ENCODE measurements around the gene TBC1D5. TPM values are rescaled to one million over a fixed set of nuclear protein-coding genes. Genes with fewer than 3 reads are reported as not detected.

The TBC1D5 gene
- total RNA-seq, 1 experiment from 2014 or later: 36.4 TPM

GRCh38 chr3:17761563-17761962, 19.1 kb upstream of the TBC1D5 start:
- POLR2A ChIA-PET: no interaction called here
- H3K27me3 Mint-ChIP-seq (ENCODE audit: insufficient read depth, unreplicated experiment): no peaks in the 10 kb centered on the region
- no peaks in the 10 kb centered on the region for H3K36me3 Mint-ChIP-seq (ENCODE audit: insufficient read depth, unreplicated experiment)
- Histone ChIP-seq H3K27me3 (replicated peaks; ENCODE audit: control insufficient read depth, insufficient read depth, low read length) (no peaks in the 10 kb centered on the region), H3K4me1 (no peaks in the 10 kb centered on the region), H3K36me3 (ENCODE audit: control insufficient read depth, insufficient read depth, low read length) (no peaks in the 10 kb centered on the region), H3K9me3 (no peaks in the 10 kb centered on the region), H3K4me3 (ENCODE audit: low read depth, low read length) (no peak overlapping the region)
- no peak overlapping the region for H3K4me3 Mint-ChIP-seq (ENCODE audit: unreplicated experiment)
- BruUV-seq (replicated peaks): no TSS peak
- TF ChIP-seq CTCF (IDR thresholded peaks at IDR 0.05; ENCODE audit: insufficient read depth in 1 of 2, low read depth in 1 of 2, low read length in 1 of 2, severe bottlenecking in 1 of 2, unreplicated experiment in 1 of 2): no peak
- H3K27ac Mint-ChIP-seq (ENCODE audit: unreplicated experiment): no peak overlapping the region
- intact Hi-C loops (cut with micrococcal nuclease; ENCODE audit: unreplicated experiment): no loop called here
- H3K4me1 Mint-ChIP-seq (ENCODE audit: low read depth, unreplicated experiment): no peaks in the 10 kb centered on the region
- DNase-seq: no peak
- CTCF ChIA-PET: no interaction called here
- no peaks in the 10 kb centered on the region for H3K9me3 Mint-ChIP-seq (ENCODE audit: unreplicated experiment)

GRCh38 chr3:17759901-17760300, 17.5 kb upstream of the TBC1D5 start:
- Histone ChIP-seq H3K9me3 (no peaks in the 10 kb centered on the region), H3K36me3 (ENCODE audit: control insufficient read depth, insufficient read depth, low read length) (no peaks in the 10 kb centered on the region), H3K4me3 (ENCODE audit: low read depth, low read length) (no peak overlapping the region), H3K4me1 (no peaks in the 10 kb centered on the region), H3K27me3 (replicated peaks; ENCODE audit: control insufficient read depth, insufficient read depth, low read length) (no peaks in the 10 kb centered on the region)
- no peak for DNase-seq
- no peak overlapping the region for H3K4me3 Mint-ChIP-seq (ENCODE audit: unreplicated experiment)
- H3K36me3 Mint-ChIP-seq (ENCODE audit: insufficient read depth, unreplicated experiment): no peaks in the 10 kb centered on the region
- no TSS peak for BruUV-seq (replicated peaks)
- no peak overlapping the region for H3K27ac Mint-ChIP-seq (ENCODE audit: unreplicated experiment)
- CTCF ChIA-PET: no interaction called here
- intact Hi-C loops (cut with micrococcal nuclease; ENCODE audit: unreplicated experiment): no loop called here
- POLR2A ChIA-PET: no interaction called here
- no peaks in the 10 kb centered on the region for H3K27me3 Mint-ChIP-seq (ENCODE audit: insufficient read depth, unreplicated experiment)
- no peaks in the 10 kb centered on the region for H3K4me1 Mint-ChIP-seq (ENCODE audit: low read depth, unreplicated experiment)
- H3K9me3 Mint-ChIP-seq (ENCODE audit: unreplicated experiment): no peaks in the 10 kb centered on the region
- no peak for TF ChIP-seq CTCF (IDR thresholded peaks at IDR 0.05; ENCODE audit: insufficient read depth in 1 of 2, low read depth in 1 of 2, low read length in 1 of 2, severe bottlenecking in 1 of 2, unreplicated experiment in 1 of 2)

- no TSS peak for BruUV-seq (replicated peaks)
These were observed 13.4 kb upstream of the TBC1D5 start for GRCh38 chr3:17755836-17756235.

More at GRCh38 chr3:17755836-17756235, 13.4 kb upstream of the TBC1D5 start:
- H3K9me3 ChIP-seq: no peaks in the 10 kb centered on the region
- H3K4me1 ChIP-seq: no peaks in the 10 kb centered on the region
- H3K36me3 ChIP-seq (ENCODE audit: control insufficient read depth, insufficient read depth, low read length): no peaks in the 10 kb centered on the region
- no peak overlapping the region for H3K4me3 ChIP-seq (ENCODE audit: low read depth, low read length)
- no peak for TF ChIP-seq CTCF (IDR thresholded peaks at IDR 0.05; ENCODE audit: insufficient read depth in 1 of 2, low read depth in 1 of 2, low read length in 1 of 2, severe bottlenecking in 1 of 2, unreplicated experiment in 1 of 2)
- H3K27me3 ChIP-seq (replicated peaks; ENCODE audit: control insufficient read depth, insufficient read depth, low read length): no peaks in the 10 kb centered on the region
- ChIA-PET POLR2A (no interaction called here), CTCF (no interaction called here)
- Mint-ChIP-seq H3K9me3 (ENCODE audit: unreplicated experiment) (no peaks in the 10 kb centered on the region), H3K4me1 (ENCODE audit: low read depth, unreplicated experiment) (no peaks in the 10 kb centered on the region), H3K36me3 (ENCODE audit: insufficient read depth, unreplicated experiment) (no peaks in the 10 kb centered on the region), H3K27ac (ENCODE audit: unreplicated experiment) (no peak overlapping the region), H3K27me3 (ENCODE audit: insufficient read depth, unreplicated experiment) (no peaks in the 10 kb centered on the region), H3K4me3 (ENCODE audit: unreplicated experiment) (no peak overlapping the region)
- intact Hi-C loops (cut with micrococcal nuclease; ENCODE audit: unreplicated experiment): no loop called here
- DNase-seq: no peak
